Articular chondrocyte of knee joint (primary cell): ENCODE measurements around the gene ANKRD1. TPM values are rescaled to one million over a fixed set of nuclear protein-coding genes. Genes with fewer than 3 reads are reported as not detected.

Source experiments
- small RNA-seq: library from RNA; depleted of rRNA; stranded (forward); fragments of <200 nt; gene quantifications from one replicate; pipeline ENCODE3, GENCODE V24; 2012
- total RNA-seq: library from RNA; depleted of rRNA; stranded (reverse); fragments of >200 nt; gene quantifications from 2 replicates; pipeline ENCODE4 v1.2.3, GENCODE V29; 2012

ANKRD1 gene
- total RNA-seq, result 0.52 and 5.7 TPM in 2 replicates

DNA sequence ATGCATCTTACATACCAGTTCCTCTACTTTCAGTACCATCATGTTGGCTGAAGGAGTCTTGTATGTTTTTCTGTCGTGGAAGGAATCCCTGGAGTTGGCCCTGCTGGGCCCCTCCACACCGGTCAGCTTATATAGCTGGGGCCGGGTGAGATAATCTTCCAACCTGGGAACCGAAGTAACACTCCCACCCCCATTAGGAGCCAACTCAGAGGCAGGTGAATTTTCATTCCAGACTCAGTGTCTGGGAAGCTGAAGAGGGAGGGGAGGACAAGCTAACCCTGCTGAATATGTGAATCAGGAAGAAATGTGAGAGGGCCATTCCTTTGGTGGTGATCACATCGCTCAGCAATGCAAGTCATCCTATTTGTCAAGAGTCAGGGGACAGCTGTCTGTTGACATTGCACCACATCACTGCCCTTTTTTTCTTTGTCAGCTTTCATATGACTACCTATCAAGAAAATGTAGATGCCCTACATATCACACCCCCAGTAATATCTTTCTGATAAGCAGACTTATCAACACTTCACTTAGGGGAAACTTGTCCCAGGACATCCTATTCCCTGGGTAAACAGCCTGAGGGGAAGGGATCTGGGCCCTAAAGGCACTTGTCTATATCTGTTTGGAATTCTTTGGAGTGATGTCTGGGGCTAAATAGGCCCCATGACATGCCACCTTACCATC, at the start of gene ANKRD1:
Gene ANKRD1 (minus strand): TSS at position 102 of the 681 bp plus-strand sequence. CDS start 60 bp downstream, at position 42.

DNA sequence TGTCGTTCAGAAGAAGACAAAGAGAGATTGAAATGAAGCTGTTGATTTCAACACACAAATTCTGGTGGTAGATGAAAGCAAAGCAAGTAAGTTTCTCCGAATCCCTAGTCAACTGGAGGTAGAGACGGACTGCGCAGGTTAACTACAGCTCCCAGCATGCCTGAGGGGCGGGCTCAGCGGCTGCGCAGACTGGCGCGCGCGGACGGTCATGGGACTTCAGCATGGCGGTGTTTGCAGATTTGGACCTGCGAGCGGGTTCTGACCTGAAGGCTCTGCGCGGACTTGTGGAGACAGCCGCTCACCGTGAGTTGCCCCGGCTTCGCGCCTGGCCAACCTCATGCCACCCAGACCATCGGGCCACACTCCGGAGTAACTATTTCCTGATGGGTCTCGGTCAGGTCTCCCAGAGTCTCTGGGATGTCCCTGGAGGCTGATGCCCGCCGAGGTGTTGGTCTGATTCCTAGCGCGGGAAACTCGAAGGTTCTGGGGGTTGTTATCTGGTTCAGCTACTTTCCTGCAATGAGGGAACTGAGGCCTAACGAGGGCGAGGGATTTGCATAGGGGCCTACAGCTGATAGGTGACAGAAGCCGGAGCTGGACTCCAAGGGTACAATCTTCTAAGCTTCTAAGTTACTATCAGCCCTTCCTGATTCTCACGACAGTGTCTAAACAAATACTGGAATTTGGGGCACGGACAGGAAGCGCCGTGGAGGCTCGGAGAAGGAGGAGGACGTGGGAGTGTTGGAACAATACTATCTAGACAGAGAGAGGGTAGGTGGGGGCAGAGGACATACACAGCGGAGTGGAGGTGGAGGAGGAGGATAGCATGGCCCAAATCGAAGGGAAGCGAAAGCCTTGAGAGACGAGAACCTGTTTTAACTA, 48.9 kb downstream of the ANKRD1 start, which contains the start of gene RPP30:
Gene RPP30 (plus strand): TSS at position 209 of the 882 bp plus-strand sequence. CDS start 13 bp downstream, at position 222.

Small RNA genes lying within 50 kb of the gene (small RNA-seq; reads per million reads assigned to genes)
- not detected for gene RF00019
- gene RNU6-740P, result not detected

Other genes with a start within 250 kb of the ANKRD1 start
- under 0.01 and 0.11 TPM in 2 replicates for gene HTR7, start 63.0 kb downstream of the ANKRD1 start, total RNA-seq
- 41.3 and 46.5 TPM in 2 replicates for gene RPP30, start 49.1 kb downstream of the ANKRD1 start, total RNA-seq